Stimulated activated naive B cell treated with anti-CD40 and anti-IgM and Interleukin-4, amounts not matched to agents 10 μg/mL and 1 μg/mL and 100 μg/mL, for 72 hours (primary cell): ENCODE results near the gene EID2.

Source experiments
- ATAC-seq, 2 donors: fragments of 150-1000 bp; cut with Tn5 transposase; replicated peaks; 2 replicates each; pipeline ENCODE4 v1.10.0; 2021; ENCODE audit warnings: moderate library complexity in 1 of 2
- DNase-seq: peaks from one replicate; pipeline ENCODE4 v3.0.0; 2021
- H3K27ac Mint-ChIP-seq: one replicate; pipeline ENCODE4 v1.8.0; 2022; ENCODE audit warnings: mild to moderate bottlenecking, mixed read lengths
- H3K27me3 Mint-ChIP-seq, 2 donors: one replicate each; pipeline ENCODE4 v1.8.0; 2022; ENCODE audit warnings: mixed read lengths in 2 of 2
- H3K36me3 Mint-ChIP-seq, 2 donors: one replicate each; pipeline ENCODE4 v1.8.0; 2022; ENCODE audit warnings: mixed read lengths in 2 of 2, mild to moderate bottlenecking in 1 of 2
- H3K4me1 Mint-ChIP-seq, 2 donors: one replicate each; pipeline ENCODE4 v1.8.0; 2022; ENCODE audit warnings: mixed read lengths in 2 of 2, mild to moderate bottlenecking in 1 of 2
- H3K4me3 Mint-ChIP-seq, 2 donors: one replicate each; pipeline ENCODE4 v1.8.0; 2022; ENCODE audit warnings: mild to moderate bottlenecking in 2 of 2, mixed read lengths in 2 of 2, moderate library complexity in 1 of 2
- H3K9me3 Mint-ChIP-seq, 2 donors: one replicate each; pipeline ENCODE4 v1.8.0; 2022; ENCODE audit warnings: mixed read lengths in 2 of 2, mild to moderate bottlenecking in 1 of 2

EID2 gene

GRCh38 chr19:39539518-39540332, at the start of gene EID2:
Gene EID2, minus strand, starts transcription at chr19:39540161. Its CDS starts 82 bp downstream, at chr19:39540079.
- ATAC-seq (peak; percentile 87 to 92), DNase-seq (peak; percentile 88)
- Mint-ChIP-seq H3K27me3 (no peaks in the 10 kb centered on the region), H3K27ac (peak within 1 kb of the TSS; percentile 97), H3K4me3 (peak within 1 kb of the TSS; percentile 93 to 97), H3K9me3 (no peaks in the 10 kb centered on the region), H3K36me3 (peaks cover 0 to 13% of the 10 kb centered on the region in 2 donors), H3K4me1 (peaks cover 25 to 53% of the 10 kb centered on the region in 2 donors)

- Mint-ChIP-seq H3K27me3 (peaks cover 18 to 37% of the 10 kb centered on the region in 2 donors), H3K27ac (no peak overlapping the region), H3K4me3 (no peak overlapping the region), H3K36me3 (no peaks in the 10 kb centered on the region), H3K4me1 (no peaks in the 10 kb centered on the region), H3K9me3 (no peaks in the 10 kb centered on the region)
- DNase-seq (no peak), ATAC-seq (no peak)
These were observed 48.1 kb upstream of the EID2 start for GRCh38 chr19:39588066-39588465.

- H3K27me3 Mint-ChIP-seq = peaks cover 18 to 37% of the 10 kb centered on the region in 2 donors
- no peaks in the 10 kb centered on the region for H3K4me1 Mint-ChIP-seq
- no peak overlapping the region for H3K27ac Mint-ChIP-seq
- no peak overlapping the region for H3K4me3 Mint-ChIP-seq
- no peaks in the 10 kb centered on the region for H3K36me3 Mint-ChIP-seq
- DNase-seq (no peak), ATAC-seq (no peak)
- no peaks in the 10 kb centered on the region for H3K9me3 Mint-ChIP-seq
These were observed 47.5 kb upstream of the EID2 start for GRCh38 chr19:39587496-39587895.

GRCh38 chr19:39582891-39583625, 43.1 kb upstream of the EID2 start:
- Mint-ChIP-seq H3K27ac (no peak overlapping the region), H3K9me3 (peaks cover 8 to 9% of the 10 kb centered on the region in 2 donors), H3K36me3 (peaks cover 0 to 2% of the 10 kb centered on the region in 2 donors), H3K4me1 (no peaks in the 10 kb centered on the region), H3K4me3 (no peak overlapping the region), H3K27me3 (peaks cover 33 to 39% of the 10 kb centered on the region in 2 donors)
- DNase-seq (no peak), ATAC-seq (peak; percentile 25 to 90)

GRCh38 chr19:39582442-39582841, 42.5 kb upstream of the EID2 start:
- Mint-ChIP-seq H3K4me1 (no peaks in the 10 kb centered on the region), H3K36me3 (peaks cover 0 to 2% of the 10 kb centered on the region in 2 donors), H3K4me3 (no peak overlapping the region), H3K27me3 (peaks cover 38 to 40% of the 10 kb centered on the region in 2 donors), H3K9me3 (peaks cover 9% of the 10 kb centered on the region in 2 donors), H3K27ac (no peak overlapping the region)
- ATAC-seq (peak; percentile 7 to 51), DNase-seq (no peak)

- Mint-ChIP-seq H3K36me3 (no peaks in the 10 kb centered on the region), H3K9me3 (peaks cover 0 to 6% of the 10 kb centered on the region in 2 donors), H3K27me3 (peaks cover 36 to 38% of the 10 kb centered on the region in 2 donors), H3K4me3 (no peak overlapping the region), H3K4me1 (no peaks in the 10 kb centered on the region), H3K27ac (no peak overlapping the region)
- no peak for DNase-seq
- ATAC-seq = no peak
These were observed 28.6 kb upstream of the EID2 start for GRCh38 chr19:39568604-39569003.

GRCh38 chr19:39566064-39566463, 26.1 kb upstream of the EID2 start:
- Mint-ChIP-seq H3K27me3 (peaks cover 17 to 32% of the 10 kb centered on the region in 2 donors), H3K9me3 (no peaks in the 10 kb centered on the region), H3K4me3 (no peak overlapping the region), H3K4me1 (no peaks in the 10 kb centered on the region), H3K27ac (no peak overlapping the region), H3K36me3 (no peaks in the 10 kb centered on the region)
- DNase-seq (no peak), ATAC-seq (no peak)

GRCh38 chr19:39563408-39563807, 23.4 kb upstream of the EID2 start:
- no peak for ATAC-seq
- peaks cover under 1 to 14% of the 10 kb centered on the region in 2 donors for H3K27me3 Mint-ChIP-seq
- no peak for DNase-seq
- H3K36me3 Mint-ChIP-seq = no peaks in the 10 kb centered on the region
- no peak overlapping the region for H3K4me3 Mint-ChIP-seq
- peaks cover 0 to 5% of the 10 kb centered on the region in 2 donors for H3K4me1 Mint-ChIP-seq
- no peaks in the 10 kb centered on the region for H3K9me3 Mint-ChIP-seq
- no peak overlapping the region for H3K27ac Mint-ChIP-seq

- DNase-seq (no peak), ATAC-seq (no peak)
- Mint-ChIP-seq H3K4me1 (peaks cover 12 to 13% of the 10 kb centered on the region in 2 donors), H3K27ac (peak overlapping the region; percentile 43), H3K4me3 (peak overlapping the region in 1 of 2 donors; percentile 2), H3K36me3 (no peaks in the 10 kb centered on the region), H3K9me3 (no peaks in the 10 kb centered on the region), H3K27me3 (peaks cover 0 to 7% of the 10 kb centered on the region in 2 donors)
These were observed 18.7 kb upstream of the EID2 start for GRCh38 chr19:39558624-39559117.

GRCh38 chr19:39557811-39558623, 18.1 kb upstream of the EID2 start:
- Mint-ChIP-seq H3K4me1 (peaks cover 13 to 16% of the 10 kb centered on the region in 2 donors), H3K27ac (peak overlapping the region; percentile 43), H3K36me3 (no peaks in the 10 kb centered on the region), H3K4me3 (peak overlapping the region in 1 of 2 donors; percentile 2), H3K9me3 (no peaks in the 10 kb centered on the region), H3K27me3 (peaks cover 0 to 7% of the 10 kb centered on the region in 2 donors)
- ATAC-seq (no peak), DNase-seq (no peak)

GRCh38 chr19:39555883-39556282, 15.9 kb upstream of the EID2 start:
- H3K4me3 Mint-ChIP-seq = no peak overlapping the region
- H3K9me3 Mint-ChIP-seq = no peaks in the 10 kb centered on the region
- peak; percentile 51 to 63 for ATAC-seq
- no peak overlapping the region for H3K27ac Mint-ChIP-seq
- DNase-seq = no peak
- no peaks in the 10 kb centered on the region for H3K27me3 Mint-ChIP-seq
- H3K36me3 Mint-ChIP-seq = no peaks in the 10 kb centered on the region
- peaks cover 26 to 28% of the 10 kb centered on the region in 2 donors for H3K4me1 Mint-ChIP-seq

- H3K27me3 Mint-ChIP-seq = no peaks in the 10 kb centered on the region
- DNase-seq = no peak
- no peaks in the 10 kb centered on the region for H3K9me3 Mint-ChIP-seq
- peaks cover 26 to 28% of the 10 kb centered on the region in 2 donors for H3K4me1 Mint-ChIP-seq
- H3K4me3 Mint-ChIP-seq = no peak overlapping the region
- H3K27ac Mint-ChIP-seq = no peak overlapping the region
- H3K36me3 Mint-ChIP-seq = no peaks in the 10 kb centered on the region
- no peak for ATAC-seq
These were observed 14.8 kb upstream of the EID2 start for GRCh38 chr19:39554701-39555311.

GRCh38 chr19:39553082-39553652, 13.2 kb upstream of the EID2 start:
- Mint-ChIP-seq H3K4me1 (peaks cover 19 to 27% of the 10 kb centered on the region in 2 donors), H3K27ac (no peak overlapping the region), H3K9me3 (no peaks in the 10 kb centered on the region), H3K36me3 (no peaks in the 10 kb centered on the region), H3K27me3 (peaks cover 0 to 6% of the 10 kb centered on the region in 2 donors), H3K4me3 (no peak overlapping the region)
- DNase-seq (no peak), ATAC-seq (no peak)
